Glutamatergic neuron (in vitro differentiated cells): ENCODE data around the gene C1QTNF12. TPM values are rescaled to one million over a fixed set of nuclear protein-coding genes. Genes with fewer than 3 reads are reported as not detected.

Source experiments
- DNase-seq: peaks from one replicate; pipeline ENCODE4 v3.0.0; 2022
- H3K27ac Mint-ChIP-seq: one replicate; pipeline ENCODE4 v1.8.0; 2020; ENCODE audit warnings: mild to moderate bottlenecking, mixed read lengths, inconsistent platforms; ENCODE audit not compliant: unreplicated experiment
- H3K27me3 Mint-ChIP-seq: one replicate; pipeline ENCODE4 v1.8.0; 2020; ENCODE audit warnings: mild to moderate bottlenecking, moderate library complexity, mixed read lengths, inconsistent platforms; ENCODE audit not compliant: unreplicated experiment
- H3K36me3 Mint-ChIP-seq: one replicate; pipeline ENCODE4 v1.8.0; 2020; ENCODE audit warnings: mild to moderate bottlenecking, mixed read lengths, inconsistent platforms; ENCODE audit not compliant: unreplicated experiment
- H3K4me1 Mint-ChIP-seq: one replicate; pipeline ENCODE4 v1.8.0; 2020; ENCODE audit warnings: mild to moderate bottlenecking, low read depth, mixed read lengths, inconsistent platforms; ENCODE audit not compliant: unreplicated experiment
- H3K4me3 Mint-ChIP-seq: one replicate; pipeline ENCODE4 v1.8.0; 2020; ENCODE audit warnings: mild to moderate bottlenecking, mixed read lengths, inconsistent platforms; ENCODE audit not compliant: unreplicated experiment
- H3K9me3 Mint-ChIP-seq: one replicate; pipeline ENCODE4 v1.8.0; 2020; ENCODE audit warnings: mild to moderate bottlenecking, moderate library complexity, mixed read lengths, inconsistent platforms; ENCODE audit not compliant: unreplicated experiment
- total RNA-seq: library from RNA; stranded (reverse); fragmentation: NEBNext Ultra II Directional; extraction: Animal tissue kit (Norgen Biotek cat#: 25700); gene quantifications from one replicate; pipeline ENCODE4 v1.2.1, GENCODE V29; 2021; ENCODE audit not compliant: unreplicated experiment
- TF ChIP-seq, protein P1 (sequence below): fragments of 200-600 bp; sonication (generic); IDR thresholded peaks from one replicate; pipeline ENCODE4 v1.5.0; 2021; ENCODE audit not compliant: partially characterized antibody, unreplicated experiment

Gene C1QTNF12
- total RNA-seq, 1 donor from 2014 or later: 9.1 TPM

DNA sequence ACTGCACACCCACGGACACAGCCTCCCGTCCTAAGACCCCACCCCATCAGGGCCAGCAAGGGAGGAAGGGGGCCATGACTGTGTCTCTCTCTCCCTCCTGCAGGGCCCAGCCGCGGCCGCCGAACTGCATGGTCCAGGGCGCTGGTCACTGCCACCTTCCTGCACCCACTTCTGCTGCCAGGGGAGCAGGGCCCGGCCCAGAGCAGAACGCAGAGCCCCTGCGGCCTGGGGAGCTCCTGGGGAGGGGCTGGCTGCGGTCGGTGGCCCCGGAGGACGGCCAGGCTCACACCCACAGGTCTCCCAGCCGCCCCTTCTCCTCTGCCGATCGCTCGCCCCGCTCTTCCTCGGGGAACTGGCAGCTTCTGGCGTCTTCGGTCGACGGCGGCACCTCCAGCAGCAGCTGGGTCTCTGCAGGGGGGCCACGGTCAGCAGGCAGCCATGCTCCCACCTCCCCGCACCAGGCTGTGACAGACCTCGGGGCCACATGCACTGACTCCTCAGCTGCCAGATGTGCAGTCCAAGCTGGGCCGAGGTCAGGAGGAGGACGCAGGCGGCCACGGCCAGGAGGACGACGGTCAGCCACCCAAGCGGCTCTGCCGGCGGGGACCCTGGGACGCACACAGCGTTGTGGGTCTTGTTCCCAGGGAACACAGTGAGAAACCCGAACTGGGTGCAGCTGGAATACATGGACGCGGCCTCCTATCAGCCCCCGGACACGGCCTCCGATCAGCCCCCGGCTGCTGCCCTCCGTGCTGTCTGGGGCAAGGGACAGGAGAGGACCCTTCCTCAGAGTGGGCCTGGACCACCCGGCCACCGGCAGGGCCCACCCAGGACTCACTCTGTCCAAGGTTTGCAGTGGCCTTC is 42.7 kb downstream of the C1QTNF12 start:
- no peaks in the 10 kb centered on the region for H3K36me3 Mint-ChIP-seq
- H3K27me3 Mint-ChIP-seq: peaks cover 6% of the 10 kb centered on the region
- TF ChIP-seq, protein P1, sequence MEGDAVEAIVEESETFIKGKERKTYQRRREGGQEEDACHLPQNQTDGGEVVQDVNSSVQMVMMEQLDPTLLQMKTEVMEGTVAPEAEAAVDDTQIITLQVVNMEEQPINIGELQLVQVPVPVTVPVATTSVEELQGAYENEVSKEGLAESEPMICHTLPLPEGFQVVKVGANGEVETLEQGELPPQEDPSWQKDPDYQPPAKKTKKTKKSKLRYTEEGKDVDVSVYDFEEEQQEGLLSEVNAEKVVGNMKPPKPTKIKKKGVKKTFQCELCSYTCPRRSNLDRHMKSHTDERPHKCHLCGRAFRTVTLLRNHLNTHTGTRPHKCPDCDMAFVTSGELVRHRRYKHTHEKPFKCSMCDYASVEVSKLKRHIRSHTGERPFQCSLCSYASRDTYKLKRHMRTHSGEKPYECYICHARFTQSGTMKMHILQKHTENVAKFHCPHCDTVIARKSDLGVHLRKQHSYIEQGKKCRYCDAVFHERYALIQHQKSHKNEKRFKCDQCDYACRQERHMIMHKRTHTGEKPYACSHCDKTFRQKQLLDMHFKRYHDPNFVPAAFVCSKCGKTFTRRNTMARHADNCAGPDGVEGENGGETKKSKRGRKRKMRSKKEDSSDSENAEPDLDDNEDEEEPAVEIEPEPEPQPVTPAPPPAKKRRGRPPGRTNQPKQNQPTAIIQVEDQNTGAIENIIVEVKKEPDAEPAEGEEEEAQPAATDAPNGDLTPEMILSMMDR: no peak
- H3K4me1 Mint-ChIP-seq: peaks cover 4% of the 10 kb centered on the region
- H3K4me3 Mint-ChIP-seq: no peak overlapping the region
- peaks cover 5% of the 10 kb centered on the region for H3K9me3 Mint-ChIP-seq
- H3K27ac Mint-ChIP-seq: no peak overlapping the region
- DNase-seq: peak; percentile 20

DNA sequence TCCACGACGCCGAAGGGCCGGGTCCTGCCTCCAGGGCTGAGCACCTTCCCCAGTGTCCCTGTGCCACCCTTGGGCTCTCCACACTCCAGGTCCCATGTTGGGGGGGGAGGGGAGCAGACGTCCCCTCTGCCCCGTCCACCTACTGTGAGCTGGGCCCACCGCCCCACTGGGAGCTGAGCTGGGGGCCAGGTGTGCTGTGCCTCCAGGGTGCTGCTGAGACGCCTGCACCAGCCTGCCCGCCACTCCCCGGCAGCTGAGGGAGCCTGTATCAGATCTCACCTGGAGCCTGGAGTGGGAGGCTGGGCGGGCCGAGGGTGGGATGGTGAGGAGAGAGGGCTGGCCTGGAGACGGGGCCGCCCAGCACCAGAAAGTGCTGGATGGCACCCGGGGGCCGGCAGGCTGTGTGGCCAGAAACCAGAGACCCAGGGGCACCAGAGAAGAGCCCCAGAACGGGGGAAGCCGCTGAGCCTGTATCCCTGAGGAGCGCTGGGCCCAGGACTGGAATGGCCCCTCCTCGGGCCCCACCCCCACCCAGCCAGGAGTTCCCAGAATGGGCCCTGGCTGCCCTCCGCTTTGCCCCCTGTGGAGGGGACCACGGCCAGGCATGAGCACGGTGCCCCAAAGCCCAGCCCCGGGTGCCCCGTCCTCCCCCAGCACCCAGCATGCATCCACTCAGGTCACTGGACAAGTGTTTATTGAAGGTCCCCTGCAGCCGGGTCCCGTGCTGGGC is 43.5 kb downstream of the C1QTNF12 start:
- Mint-ChIP-seq H3K4me3 (no peak overlapping the region), H3K9me3 (peaks cover 3% of the 10 kb centered on the region), H3K27me3 (peaks cover 4% of the 10 kb centered on the region), H3K4me1 (peaks cover 1% of the 10 kb centered on the region), H3K36me3 (no peaks in the 10 kb centered on the region), H3K27ac (no peak overlapping the region)
- peak; percentile 19 for DNase-seq
- TF ChIP-seq, protein P1: no peak

DNA sequence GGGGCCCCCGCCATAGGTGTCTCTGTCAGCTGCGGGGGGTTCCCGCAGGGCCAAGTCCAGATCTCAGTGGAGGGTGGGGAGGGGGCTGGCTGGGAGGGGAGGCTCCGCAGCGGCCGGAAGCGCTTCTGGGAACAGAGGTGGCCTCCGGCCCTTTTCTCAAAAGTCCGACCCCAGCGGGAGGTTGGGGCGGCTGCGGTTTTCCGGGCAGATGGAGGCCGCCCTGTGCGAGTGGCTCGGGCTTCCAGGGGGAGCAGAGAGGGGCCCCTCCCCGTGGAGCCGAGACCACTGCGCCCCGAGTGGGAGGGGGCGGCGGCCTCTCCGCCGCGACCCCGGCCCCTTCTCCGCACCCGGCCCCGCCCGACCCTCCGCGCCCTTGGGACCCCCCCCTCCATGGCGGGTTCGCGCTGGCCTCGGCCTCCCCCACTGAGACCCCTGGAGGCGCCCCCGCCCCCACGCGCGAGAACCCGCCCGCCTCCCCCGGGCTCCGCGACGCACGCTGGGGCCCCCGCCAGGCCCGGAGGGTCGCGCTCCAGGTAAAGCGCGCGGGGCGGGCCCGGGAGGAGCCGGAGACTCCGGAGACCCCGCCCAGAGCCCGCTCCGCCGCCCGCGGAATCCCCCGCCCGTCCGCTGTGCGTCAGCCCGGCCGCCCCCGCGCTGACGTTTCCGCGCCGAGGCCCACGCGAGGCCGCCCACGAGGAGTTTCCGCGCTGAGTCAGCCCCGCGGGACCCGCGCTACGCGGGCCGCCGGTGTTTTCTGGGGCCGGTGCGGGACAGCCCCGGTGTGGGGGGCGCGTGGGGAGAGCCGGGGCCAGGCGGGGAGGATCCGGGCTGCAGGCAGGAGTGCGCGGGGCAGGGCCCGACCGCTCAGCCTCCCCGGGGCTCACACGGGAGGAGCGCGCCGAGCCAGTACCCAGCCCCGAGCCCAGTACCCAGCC is 45.4 kb downstream of the C1QTNF12 start:
- DNase-seq: peak; percentile 50

DNA sequence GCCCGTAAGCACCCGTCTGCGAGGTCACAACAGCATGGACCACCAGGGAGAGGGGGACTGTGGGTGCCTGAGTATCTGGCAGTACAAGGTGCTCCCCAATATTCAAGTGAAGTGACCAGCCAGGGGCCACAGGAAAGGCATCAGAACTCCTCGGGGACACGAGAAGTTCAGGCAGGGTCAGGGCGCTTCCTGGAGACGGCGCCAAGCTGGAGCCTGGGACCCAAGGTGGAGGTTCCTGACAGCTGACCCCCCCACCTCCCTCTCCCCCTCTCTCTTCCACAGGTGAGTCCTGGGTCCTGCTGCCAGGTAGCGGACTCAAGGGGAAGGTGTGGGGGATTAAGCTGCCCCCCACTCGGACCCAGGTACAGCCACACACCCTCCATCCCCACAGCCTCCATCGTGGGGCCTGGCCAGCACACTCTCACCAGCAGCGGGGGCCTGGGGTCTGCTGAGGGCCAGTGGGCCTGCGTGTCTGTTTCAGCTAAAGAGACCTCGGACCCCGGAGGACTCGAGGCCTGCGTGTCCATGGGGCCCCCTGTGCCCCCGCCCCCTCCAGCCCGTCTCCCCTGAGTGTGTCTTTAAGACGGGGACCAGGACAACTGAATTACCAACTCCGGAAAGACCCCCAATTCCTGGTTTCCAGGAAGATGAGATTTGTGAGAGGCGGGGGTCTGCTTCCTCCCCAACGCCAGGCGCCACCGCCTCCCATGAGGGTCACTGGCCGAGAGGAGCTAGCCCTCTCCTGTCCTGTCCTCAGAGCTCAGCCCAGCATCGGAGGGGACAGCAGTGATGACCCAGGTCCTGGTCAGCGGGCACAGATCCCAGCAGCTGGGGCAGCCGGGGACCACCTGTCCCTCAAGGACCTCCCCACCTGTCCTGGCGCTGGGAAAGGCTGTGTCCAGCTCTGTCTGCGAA is 46.3 kb downstream of the C1QTNF12 start:
- DNase-seq: peak; percentile 32
- Mint-ChIP-seq H3K27ac (no peak overlapping the region), H3K27me3 (peaks cover 6% of the 10 kb centered on the region), H3K9me3 (peaks cover 2% of the 10 kb centered on the region), H3K36me3 (peaks cover 4% of the 10 kb centered on the region), H3K4me3 (no peak overlapping the region), H3K4me1 (no peaks in the 10 kb centered on the region)
- TF ChIP-seq, protein P1: no peak

More for the DNA sequence above, 45.4 kb downstream of the C1QTNF12 start:
- Mint-ChIP-seq H3K36me3 (peaks cover 3% of the 10 kb centered on the region), H3K9me3 (peaks cover 2% of the 10 kb centered on the region), H3K4me3 (no peak overlapping the region), H3K4me1 (no peaks in the 10 kb centered on the region), H3K27ac (no peak overlapping the region), H3K27me3 (peaks cover 6% of the 10 kb centered on the region)
- TF ChIP-seq, protein P1: no peak
